Lung microvascular endothelial cell (primary cell): ENCODE results near the gene M6PR. TPM values are rescaled to one million over a fixed set of nuclear protein-coding genes. Genes with fewer than 3 reads are reported as not detected.
A peak's percentile ranks its signal among the peaks of the same experiment; 100 is the strongest.
"Not testable (repeated sequence)": the region's sequence is repeated elsewhere in the genome, so short reads cannot be mapped to it uniquely, and the experiment has no call there.

Source experiments
- DNase-seq, 2 donors: peaks; one replicate each; pipeline versions ENCODE4 v3.0.0 to v3.0.0-alpha.2; 2010; ENCODE audit warnings: low read depth in 2 of 2
- total RNA-seq: library from RNA; depleted of rRNA; stranded (reverse); fragments of >200 nt; gene quantifications from 2 replicates; pipeline ENCODE4 v1.2.1, GENCODE V29; 2014

Gene M6PR
- total RNA-seq, 1 donor from 2014 or later = 283 TPM

DNA sequence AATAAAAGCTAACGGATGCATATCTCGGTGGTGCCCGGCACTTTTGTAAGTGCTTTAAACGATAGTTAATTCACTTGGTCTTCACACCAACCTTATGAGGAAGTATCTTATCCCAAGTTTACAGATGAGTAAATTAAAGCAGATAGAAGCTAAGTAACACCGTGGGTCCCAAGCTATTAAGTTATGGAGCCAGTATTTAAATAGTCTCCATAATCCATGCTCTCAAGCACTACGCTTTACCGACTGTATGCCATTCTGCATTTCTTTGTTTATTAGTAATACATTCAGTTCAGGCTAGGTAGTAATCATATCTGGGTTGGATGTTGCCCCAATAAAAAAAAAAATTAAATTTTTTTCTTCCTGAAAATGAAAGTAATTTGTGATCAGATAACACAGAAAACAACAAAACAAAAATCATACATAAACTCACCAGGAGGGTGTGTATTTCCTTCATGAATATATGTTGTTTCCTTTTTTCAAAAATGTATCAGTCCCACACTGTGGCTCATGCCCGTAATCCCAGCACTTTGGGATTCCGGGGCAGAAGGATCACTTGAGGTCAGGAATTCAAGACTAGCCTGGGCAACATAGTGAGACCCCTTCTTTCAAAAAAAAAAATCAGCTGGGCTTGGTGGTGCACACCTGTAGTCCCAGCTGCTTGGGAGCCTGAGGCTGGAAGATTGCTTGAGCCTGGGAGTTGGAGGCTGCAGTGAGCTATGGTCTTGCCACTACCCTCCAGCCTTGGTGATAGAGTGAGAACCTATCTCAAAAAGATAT, 1.4 kb upstream of the M6PR start:
- peak in 1 of 2 donors; percentile 1 for DNase-seq

DNA sequence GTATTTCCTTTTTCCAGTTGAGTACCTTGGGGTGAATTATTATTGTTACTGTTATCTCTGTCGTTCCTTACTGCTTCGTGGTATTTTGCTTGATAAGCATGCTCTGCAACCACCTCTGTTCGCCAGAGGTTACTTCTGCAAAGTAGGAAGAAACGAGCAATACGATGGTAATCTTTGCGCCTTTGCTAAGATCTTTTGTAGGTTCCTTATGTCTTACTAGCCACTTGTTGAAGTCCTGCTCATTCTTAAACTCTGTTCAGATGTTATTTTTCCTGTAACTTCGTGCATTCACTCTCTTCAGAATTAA, 729 bp upstream of the M6PR start:
- no peak for DNase-seq

DNA sequence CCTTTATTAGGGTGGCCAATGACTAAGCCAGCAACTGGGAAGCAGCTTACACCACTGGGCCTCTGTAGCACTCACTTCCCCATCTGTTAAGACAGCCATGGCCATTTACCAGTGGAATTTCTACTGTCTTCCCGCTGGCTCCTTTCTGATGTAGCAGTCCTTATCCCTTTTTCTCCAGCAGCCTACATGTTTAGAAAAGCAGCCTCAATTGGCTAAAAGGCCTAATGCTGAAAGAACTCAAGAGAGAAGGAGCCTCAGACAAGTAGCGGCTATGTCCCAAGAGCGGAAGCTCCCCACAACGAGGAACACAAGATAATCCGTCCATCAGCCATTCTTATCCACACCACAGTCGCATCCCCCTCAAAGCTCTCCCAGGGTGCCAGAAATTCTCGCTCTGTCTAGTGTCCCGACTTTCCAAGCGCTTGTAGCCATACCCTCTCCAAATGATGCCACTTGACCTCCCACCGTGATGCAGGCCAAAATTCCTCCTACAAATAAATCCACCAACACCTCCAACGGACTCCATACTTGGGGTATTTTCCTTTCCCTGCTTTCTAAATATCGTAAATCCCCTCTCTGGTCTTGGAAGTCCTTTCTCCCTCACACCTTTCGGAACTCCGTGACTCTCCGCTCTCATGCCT, 624 bp downstream of the M6PR start:
- peak; percentile 36 to 52 for DNase-seq

DNA sequence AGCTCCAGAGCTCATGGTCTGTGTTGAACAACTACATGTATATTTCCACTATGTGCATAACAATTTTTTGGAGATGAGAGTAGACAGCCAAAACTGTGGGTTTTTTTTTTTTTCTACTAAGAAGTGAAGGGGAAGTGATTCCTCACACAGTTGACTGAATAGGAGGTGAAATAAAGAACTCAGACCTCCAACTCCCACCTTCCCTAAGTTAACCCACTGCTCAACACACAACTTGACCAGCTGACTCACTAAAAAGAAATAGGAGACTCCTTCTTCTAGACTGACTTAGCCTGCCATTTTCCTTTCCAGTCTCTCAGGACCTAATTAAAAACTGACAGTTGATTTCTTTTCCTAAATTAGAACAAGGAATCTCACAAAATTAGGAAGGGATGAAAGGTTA, 1.7 kb downstream of the M6PR start:
- DNase-seq = no peak

DNA sequence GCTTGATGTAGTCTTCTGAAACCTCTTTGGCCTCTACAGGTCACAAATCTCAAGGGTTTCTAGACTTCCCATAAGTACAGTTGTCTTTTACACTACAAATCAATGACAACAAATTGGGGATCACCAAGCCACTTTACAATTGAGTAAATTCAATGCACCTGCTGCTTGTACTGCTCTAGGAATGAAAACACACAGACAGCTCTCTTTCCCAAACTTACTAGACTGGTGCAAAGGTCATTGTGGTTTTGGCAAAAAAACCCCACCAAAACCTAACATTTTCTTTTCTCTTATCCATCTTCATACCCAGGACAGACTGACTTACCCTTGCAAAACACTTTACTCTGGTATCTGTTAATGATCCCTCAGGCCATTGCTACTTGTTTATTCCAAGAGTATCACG, 2.7 kb downstream of the M6PR start:
- no peak for DNase-seq

DNA sequence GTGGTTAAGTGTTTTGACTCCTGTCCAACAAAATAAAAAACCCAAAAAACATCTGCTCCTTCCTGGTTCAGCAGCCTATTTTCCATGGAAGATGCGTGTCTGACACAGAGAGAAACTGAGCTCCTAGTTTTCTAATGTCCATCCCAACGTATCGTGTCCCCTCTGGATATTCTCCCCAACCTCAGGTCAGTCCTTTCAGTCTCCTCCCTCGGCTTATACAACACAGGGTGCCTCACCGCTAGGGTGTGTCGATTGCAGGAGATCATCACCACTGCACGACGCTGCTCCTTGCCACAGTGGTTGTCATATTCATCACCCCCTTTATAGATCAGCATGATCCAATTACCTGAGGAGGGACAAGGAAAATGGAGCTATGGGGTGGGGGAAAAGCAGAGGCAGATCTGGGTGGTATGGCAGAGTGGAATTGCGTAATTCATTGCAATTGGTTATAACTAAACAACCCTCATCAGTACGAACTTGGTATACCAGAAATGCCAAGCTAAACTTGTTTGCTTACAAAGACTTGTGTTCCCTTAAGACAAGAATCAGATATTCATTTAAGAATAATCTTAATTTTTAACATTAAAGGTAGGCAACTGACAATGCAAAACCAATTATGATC, 5.8 kb downstream of the M6PR start:
- DNase-seq = no peak

DNA sequence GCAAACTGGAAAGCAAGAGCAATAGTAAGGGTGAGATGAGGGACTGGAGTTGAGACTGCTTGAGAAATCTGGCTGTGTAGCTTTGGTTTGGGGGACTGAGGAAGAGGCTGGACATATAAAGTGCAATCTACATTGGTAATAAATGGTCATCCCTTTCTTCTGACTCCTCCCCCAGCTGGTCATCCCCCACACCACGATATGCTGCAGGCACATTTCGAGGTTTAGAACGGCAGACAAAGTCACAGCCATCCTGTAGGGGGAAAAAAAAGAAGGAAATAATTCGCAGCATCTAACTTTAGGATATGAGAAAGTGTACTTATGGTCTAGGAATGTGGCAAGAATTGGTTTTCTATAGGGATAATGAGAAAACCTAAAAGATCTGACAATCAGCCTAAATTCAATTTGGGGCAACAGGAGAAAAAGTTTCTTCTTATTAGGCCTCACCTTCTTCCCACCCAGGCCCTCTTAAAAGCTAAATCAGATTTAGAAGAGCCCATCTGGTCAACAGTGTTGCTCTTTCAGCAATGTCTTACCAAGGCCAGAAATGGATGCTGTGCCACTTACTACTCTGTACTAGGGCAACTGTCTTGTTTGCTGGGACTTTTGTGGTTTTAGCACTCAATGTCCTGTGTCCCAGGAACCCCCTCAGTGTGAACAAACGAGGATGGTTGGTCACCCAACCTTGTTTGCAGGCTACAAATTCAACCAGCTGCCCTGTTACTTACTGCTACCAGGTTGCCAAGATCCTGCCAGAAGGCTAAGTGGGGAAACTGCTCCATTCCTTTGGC, 7.6 kb downstream of the M6PR start:
- no peak for DNase-seq

DNA sequence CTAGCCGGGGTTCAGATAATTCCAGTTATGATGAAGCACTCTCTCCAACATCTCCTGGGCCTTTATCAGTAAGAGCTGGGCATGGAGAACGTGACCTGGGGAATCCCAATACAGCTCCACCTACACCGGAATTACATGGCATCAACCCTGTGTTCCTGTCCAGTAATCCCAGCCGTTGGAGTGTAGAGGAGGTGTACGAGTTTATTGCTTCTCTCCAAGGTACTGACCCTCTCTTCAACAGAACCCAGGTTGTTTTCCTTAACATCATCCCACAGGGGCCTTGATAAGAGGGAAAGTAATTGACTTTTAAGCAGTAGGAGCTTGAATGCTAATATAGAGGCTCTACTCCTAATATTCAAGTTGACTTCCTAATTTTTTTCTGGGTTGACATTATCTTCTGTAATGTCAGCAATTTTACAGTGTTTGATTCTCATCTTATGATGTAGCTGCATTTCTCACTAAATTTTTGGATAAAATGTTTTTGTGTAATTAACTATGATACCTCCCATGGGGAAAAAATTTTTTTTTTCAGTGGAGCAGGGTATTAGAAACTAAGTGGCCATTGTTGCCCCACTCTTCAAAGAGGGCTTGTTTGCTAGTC, 11.5 kb downstream of the M6PR start:
- DNase-seq = not testable (repeated sequence)

DNA sequence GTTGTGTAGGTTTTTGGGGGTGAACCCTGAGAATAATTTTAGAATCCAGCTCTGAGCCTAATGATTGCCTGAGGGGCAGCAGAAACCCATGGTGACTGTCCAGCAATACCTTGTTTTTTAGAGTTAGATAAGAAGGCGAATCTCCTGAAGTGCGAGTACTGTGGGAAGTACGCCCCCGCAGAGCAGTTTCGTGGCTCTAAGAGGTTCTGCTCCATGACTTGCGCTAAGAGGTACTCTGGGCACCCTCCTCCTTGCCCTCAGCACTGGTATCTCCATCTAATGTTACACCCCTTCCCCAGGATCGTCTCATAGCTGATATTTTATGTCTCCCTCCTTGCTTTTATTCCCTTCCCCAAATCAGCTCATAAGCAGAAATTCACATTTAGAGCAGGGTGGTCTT, 12.7 kb downstream of the M6PR start:
- DNase-seq = no peak

DNA sequence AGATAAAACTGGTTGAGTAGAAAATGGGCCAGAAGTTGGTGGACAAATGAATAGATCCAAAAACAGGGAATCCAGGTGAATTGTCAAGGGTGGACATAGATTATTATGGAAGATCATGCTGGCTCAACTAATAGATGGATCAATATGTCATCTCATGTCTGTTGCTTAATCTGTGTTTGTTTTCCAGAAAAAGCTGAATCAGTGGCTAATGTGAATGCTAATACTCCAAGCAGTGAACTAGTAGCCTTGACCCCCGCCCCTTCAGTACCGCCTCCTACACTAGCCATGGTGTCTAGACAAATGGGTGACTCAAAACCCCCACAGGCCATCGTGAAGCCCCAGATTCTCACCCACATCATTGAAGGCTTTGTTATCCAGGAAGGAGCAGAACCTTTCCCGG, 15.4 kb downstream of the M6PR start:
- not testable (repeated sequence) for DNase-seq

DNA sequence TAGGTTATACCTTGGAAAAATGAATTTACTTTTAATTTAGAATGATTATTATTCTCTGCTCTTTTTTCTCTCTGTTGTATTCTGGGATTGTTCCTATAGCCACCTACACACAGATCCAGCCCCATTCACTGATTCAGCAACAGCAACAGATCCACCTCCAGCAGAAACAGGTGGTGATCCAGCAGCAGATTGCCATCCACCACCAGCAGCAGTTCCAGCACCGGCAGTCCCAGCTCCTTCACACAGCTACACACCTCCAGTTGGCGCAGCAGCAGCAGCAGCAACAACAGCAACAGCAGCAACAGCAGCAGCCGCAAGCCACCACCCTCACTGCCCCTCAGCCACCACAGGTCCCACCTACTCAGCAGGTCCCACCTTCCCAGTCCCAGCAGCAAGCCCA, 17.0 kb downstream of the M6PR start:
- not testable (repeated sequence) for DNase-seq

DNA sequence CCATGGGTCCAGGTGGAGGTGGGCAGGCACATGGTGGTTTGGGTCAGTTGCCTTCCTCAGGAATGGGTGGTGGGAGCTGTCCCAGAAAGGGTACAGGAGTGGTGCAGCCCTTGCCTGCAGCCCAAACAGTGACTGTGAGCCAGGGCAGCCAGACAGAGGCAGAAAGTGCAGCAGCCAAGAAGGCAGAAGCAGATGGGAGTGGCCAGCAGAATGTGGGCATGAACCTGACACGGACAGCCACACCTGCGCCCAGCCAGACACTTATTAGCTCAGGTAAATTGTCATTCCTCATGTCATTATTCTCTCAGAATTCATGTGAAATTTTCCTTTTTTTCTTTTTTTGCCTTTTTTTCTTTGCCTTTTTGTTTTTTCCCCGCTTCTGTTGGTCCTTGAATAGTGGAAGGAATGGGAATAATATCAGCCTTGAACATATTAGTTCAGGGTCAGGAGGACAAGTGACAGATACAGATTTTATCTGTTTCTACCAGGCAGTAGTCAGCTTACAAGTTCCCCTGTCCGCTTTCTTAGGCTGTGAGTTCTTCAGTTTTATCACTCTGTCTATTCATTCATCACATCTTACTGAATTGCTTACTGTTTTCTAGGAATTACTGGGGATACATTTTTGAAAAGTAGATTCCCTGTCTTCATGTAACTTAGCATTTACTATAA, 18.7 kb downstream of the M6PR start:
- not testable (repeated sequence) for DNase-seq

DNA sequence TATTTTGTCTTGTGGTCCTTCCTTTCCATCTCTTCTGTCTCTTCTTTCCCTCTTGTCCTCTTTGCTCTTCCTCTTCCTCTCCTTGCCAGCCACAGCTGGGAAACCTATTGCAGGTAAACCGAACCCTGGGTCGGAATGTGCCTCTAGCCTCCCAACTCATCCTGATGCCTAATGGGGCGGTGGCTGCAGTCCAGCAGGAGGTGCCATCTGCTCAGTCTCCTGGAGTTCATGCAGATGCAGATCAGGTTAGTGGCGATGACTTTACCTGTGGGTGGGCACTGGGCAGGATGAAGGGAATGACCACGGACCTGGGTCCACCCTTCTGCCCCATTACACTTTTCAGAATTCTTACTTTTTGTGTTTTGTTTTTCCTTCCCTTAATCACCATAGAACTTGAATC, 26.9 kb downstream of the M6PR start:
- no peak for DNase-seq

DNA sequence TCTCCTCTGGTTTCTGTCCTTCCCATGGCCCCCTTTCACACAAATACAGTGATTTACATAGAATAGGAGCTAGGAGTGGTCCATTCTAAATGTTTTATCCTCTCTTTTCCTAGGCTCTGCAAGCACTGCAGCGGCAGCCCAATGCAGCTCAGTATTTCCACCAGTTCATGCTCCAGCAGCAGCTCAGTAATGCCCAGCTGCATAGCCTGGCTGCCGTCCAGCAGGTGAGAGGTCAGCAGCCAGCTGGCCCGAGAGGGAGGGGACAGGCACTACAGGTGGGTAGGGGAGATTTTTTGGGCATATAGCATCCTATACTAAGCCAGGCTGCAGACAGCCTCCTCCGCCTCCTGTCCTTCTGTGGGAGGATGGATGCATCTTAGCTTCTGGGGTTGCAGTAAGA, 29.8 kb downstream of the M6PR start:
- not testable (repeated sequence) for DNase-seq

DNA sequence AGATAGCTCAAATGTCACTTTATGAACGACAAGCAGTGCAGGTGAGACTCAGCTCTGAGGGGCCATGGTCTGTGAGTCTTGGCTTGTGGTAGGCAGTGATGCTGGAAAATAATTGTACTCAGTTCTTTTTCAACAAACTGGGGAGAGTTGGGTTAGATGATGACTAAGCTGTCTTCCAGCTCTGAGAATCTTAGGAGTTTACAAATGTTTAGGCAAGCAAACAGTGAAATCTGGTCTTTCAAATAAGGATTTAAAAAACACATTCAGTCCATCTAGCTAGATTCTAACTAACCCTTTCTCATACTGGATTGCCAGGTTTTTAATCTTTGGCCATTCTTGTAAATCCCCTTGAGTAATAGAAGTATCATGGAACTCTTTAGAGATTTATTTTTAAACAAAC, 31.7 kb downstream of the M6PR start:
- no peak for DNase-seq

DNA sequence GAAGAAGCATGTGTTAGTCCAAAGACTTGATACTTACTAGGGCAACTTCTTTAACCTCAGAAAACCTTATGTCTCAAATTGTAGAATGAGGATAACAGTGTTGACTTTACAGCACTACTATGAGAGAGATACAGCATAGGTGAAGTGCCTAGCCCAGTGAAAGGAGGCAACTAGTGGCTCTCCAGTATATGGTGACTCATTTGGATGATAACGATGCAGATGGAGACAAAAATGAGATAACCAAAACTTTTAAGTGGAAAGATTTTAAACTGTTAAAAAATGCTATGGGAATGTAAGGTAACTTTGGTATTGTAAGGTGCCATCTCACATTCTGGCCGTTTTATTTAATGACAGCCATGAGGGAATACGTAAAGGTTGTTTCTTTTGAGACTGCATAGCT, 32.4 kb downstream of the M6PR start:
- DNase-seq = no peak

DNA sequence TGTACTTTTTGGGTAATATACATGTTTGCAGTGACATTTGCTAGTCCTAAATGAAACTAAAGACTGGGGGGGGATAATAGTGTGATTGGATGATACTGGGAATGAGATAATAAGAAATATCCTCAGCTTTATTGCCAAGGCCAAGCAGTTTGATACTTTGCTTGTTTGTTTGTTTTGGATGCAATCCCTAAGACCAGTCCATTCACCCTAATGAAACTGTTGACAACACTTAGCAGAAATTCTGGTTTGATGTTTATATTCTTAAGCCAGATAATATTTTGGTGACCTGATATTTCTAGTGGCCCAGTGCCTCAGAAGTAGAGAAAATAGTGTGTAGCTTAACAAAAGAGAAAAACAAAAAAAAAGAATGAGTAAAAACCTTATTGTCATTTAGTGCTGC, 33.3 kb downstream of the M6PR start:
- DNase-seq = no peak

DNA sequence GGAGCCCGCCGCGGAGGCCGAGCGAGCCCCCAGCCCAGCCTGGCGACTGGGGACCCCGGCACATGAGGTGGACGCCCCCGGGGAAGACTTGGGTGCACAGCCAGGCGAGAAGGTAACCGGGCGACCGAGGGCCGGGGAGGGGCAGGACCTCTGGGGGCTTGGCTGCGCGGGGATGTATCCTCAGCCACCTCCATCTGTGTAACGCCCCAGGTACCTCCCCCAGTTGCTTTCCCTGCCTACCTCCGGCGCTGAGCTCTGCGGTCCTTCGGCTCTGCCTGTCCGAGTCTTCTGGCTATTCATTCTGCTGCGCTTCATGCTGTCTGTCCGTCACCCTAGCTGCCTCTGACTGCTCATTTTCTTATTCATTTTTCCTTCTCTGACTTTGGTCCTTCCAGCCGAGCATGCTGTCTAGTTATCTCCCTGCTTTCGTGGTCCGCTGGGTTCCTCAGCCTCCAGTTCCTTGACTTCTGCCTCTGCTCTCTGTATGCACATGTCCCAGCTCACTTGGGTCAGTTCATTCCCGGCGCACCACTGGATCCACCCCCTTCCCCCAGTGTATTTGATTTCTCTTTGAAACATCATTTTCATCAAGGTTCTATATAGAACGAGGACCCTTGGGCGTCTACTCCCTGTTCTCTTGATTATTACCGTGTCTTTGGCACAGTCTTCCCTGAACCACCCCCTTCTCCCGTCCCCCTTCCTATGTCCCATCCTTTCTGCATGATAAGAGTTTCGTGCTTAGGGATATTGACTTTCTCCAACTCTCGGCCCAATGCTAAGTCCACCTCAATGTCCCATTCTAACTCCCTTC, 34.5 kb downstream of the M6PR start:
- peak; percentile 55 to 67 for DNase-seq

DNA sequence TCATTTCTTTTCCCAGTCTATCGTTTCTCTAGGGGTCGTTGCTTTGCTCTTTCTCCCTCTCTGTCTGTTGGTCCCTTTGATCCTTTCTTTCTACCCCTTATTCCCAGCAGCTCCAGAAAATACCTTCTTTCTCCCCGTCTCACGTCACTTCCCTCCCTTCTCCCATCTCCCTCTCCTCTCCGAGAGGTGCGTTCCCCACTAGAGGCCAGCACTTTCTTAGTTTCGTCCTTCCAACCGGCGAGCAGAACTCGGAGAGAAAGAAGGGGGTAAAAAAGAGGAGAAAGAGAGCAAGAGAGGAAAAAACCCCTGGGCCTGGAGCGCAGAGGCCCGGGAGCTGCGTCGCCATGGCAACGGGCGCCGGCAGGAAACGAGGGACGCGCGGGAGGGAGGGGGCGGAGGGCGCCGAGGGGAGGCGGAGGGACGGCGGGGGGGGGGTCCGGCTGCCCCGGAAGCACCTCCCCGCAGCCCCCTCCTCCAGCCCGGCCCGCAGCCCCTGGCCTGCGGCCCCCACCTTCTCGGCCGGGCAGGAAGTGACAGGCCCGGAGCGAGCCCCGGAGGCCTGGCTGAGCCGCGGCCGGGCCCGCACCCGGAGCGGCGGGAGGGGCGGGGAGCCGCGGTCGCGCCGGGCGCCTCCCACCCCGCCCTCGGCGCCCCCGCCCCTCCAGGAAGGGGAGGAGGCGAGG, 35.3 kb downstream of the M6PR start, which contains the start of gene PHC1:
Gene PHC1 (plus strand): TSS at position 477 of the 683 bp plus-strand sequence. CDS start 3,169 bp downstream, outside the sequence.
- DNase-seq = peak; percentile 69 to 81

DNA sequence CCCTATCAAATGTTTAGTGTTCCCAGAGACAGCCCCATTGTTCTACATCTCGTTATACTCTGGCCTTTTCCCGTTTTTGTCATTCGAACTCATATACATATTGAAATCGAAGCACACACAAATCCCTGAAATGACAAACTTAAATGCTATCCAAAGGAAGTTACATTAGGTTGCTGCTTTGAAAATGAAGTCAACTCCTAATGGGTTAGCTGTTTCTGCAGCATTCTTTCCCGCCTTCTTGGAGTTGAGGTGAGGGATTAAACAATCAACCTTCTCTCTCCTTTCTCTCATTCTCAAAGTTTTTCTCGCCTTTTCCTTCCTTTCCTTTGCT, 35.8 kb downstream of the M6PR start:
- DNase-seq = peak in 1 of 2 donors; percentile 3
